G401 (cell line): Measurements from ENCODE around the gene CAMTA1. TPM values are rescaled to one million over a fixed set of nuclear protein-coding genes. Genes with fewer than 3 reads are reported as not detected.
A peak's percentile ranks its signal among the peaks of the same experiment; 100 is the strongest.

Experiments
- DNase-seq: peaks from one replicate; pipeline ENCODE4 v3.0.0-alpha.2; 2015; ENCODE audit warnings: low spot score
- in situ Hi-C: cut with HindIII; loops from 2 replicates; pipeline ENCODE4 v1.10.0; 2016; ENCODE audit warnings: low sequenced_read_pairs, mixed read lengths
- total RNA-seq: library from RNA; depleted of rRNA; stranded (reverse); fragments of >200 nt; shearing (Covaris generic); gene quantifications from 2 replicates; pipeline ENCODE4 v1.2.3, GENCODE V29; 2014

The CAMTA1 gene
- total RNA-seq, 1 experiment from 2014 or later: 137 TPM

DNA sequence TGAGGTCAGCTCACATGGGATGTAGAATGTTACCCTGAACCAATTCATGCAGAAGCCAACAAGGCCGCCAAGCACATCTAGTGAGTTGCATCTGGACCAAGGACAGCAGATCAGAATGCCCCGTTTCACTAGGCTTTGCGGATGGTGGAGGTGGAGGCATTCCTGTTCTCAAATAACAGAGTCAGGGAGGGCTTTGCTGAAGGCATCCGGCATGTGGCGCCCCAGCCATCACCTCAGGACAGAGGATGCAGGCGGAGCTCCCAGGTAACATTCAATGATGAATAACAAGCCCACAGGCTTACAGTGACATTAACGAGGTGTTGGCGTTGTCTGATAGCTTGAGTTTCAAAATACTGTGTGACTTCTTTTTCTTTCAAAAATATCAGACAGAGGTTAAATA lies 476.2 kb downstream of the CAMTA1 start:
- DNase-seq: no peak
- in situ Hi-C loops: no loop called here

DNA sequence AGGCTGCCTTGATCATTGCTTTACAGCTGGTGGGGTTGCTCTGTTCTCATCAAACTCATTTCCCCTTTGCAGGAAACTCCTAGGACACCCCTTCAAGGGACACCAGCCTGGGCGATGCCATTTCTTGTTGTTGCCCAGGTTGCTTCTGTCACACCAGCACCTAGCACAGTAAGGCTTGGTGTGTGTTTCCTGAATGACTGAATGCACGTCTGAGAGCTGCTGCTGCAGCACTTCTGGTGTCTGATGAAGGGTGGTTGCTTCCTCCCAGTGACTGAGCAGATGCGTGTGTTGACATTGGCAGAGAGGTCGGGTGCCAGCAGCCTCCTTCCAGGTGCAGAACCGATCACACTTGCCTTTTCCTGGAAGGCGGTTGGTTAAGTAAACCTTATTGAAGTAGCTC lies 477.4 kb downstream of the CAMTA1 start:
- DNase-seq: no peak
- in situ Hi-C loops: no loop called here

DNA sequence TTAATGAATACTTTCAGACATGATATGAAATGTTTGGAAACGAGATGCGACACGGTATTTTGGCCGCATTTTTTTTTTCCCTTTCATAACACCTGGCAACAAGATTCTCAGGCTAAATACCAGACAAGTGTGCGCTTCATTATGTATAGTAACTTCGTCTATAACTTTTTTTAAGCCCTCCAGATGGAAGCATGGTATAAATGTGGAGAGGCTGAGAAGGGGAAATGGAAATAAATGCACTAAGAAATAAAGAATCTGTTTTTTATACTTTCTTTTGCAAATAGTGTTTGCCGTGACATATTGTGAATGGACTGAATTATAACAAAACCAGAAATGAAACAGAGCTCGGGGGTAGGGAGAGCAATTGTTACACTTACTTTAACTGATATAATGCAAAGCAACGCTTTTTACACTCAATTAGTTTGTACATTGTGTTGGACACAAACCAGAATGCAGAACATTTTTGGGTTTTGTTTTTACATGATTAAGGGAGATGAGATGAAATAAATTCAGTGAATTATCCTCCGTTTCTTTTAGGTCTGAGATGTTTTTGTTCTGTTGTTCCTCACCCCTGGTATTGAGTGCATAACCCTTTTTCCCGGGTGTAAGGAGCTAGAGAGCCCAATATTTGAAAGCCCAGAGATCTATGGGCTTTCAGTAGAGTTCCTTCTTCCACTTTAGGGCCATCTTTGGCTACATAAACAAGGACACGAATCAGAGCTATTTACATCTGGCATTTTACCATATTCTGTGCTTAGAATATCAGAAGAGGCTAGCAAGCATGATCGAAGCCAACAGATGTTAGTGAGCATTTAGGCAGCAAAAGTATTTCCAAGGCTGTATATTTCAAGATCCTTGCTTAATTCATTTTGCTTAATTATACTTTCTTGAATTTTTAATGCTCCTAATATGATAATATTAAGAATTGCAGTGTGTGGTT lies 478.0 kb downstream of the CAMTA1 start:
- in situ Hi-C loops: no loop called here
- no peak for DNase-seq

DNA sequence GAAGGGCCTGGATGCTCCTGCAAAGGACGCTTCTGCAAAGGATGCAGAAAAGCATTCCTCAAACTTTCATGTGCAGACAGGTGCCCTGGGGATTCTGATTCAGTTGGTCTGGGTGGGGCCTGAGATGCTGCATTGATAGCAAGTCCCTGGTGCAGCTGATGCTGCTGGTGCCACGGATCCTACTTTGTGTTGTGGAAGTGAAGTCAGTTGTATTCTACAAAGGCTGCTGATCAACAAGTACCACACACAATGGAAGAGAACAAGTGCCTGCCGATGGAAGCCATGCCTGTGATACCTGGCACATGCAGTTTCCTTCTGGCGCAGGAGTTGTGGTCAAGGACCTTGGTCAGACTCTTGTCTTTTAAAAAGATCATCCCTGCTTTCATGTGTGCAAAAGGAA lies 478.8 kb downstream of the CAMTA1 start:
- DNase-seq: no peak
- in situ Hi-C loops: no loop called here

DNA sequence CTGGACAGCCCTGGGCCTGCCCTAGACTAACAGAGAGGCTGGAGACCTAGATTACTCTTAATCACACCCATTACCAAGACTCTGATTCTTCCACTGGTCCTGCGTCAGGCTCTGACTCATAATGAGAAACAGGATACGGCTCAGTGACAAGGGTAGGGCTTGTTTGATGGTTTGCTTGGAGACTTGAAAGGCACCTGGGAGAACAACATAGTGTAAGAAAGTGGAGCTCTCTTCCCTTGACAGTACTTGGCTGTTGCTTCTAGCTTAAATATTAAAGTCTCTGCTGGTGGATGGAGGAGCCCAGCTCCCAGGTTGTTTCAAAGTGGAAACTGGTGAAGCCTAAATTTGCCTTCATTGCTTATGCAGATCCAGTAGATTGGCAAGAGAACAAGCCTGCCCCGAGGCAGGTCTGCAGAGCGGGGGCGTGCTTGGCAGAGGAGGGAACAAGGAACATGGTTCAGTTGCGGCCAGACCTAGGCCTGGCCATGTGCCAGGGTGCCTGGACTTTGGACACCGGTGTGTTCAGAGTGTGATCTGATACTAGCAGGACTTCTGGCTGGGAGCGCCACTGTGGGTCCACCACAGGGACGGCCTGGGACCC lies 480.6 kb downstream of the CAMTA1 start:
- peak; percentile 72 for DNase-seq
- in situ Hi-C loops: no loop called here

DNA sequence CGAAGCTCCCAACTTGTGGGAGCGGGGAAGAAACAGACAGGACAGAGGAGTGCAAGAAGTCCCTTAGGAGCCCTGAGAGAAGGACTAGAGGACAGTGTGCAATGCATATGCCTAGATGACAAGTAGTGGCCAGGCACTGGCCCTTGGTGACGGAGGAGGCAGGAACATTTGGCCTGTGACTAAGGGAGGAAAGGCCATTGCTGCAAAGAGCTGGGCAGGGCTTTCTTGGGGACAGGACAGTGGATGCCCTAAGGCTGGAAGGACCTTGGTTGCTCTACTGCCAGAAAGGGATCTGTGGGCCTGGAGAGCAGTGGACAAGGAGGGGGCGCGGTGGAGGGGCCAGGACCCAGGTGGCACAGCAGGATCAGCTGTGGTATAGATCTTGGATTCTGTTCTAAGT lies 481.3 kb downstream of the CAMTA1 start:
- in situ Hi-C loops: no loop called here
- no peak for DNase-seq

DNA sequence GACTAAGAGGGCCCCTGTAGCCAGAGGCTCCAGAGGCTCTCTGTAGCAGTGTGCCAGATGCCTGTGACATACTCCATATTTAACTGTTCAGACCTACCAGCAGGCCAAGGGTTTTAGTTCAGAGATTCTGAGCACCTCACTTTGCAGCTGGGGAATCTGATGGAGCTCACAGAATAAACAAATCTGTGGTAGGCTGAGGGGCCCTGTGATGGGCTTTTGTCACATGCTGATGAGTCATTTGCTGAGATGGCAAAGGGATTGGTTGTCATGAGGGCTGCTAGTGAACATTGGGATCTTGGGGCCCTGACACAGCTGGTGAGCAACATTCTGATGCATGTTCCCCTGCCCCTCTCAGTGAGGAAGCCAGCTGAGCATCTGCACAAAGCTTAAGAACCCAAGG lies 482.2 kb downstream of the CAMTA1 start:
- in situ Hi-C loops: no loop called here
- no peak for DNase-seq

DNA sequence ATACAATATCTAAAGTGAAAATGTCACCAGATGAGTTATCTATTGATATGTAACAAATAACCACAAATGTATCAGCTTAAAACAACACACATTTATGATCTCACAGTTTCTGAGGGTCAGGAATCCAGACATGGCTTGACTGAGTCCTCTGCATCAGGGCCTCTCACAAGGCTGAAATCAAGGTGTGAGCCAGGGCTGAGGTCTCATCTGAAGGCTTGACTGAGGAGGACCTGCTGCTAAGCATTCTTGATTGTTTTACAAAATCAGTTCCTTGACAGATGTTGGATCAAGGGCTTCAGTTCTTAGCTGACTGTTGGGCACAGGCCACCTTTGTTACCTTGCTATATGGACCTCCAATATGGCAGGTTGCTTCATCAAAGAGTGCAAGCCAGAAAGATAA lies 483.7 kb downstream of the CAMTA1 start:
- in situ Hi-C loops: no loop called here
- no peak for DNase-seq

DNA sequence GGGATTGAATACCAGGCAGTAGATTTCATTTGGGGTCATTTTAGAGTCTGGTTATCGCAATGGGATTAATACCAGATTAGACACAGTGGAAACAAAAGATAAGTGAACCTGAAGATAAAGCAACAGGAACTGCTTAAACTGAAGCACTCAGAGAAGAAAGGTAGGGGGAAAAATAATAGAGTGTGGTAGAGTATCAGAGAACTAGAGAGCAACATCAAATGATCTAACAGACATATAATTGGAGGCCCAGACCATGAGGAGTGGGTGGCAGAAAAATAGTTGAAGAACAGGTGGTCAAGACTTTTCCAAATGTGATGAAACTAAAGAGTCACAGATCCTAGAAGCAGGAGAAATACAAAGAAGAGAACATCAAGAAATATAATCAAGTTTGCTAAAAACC lies 484.3 kb downstream of the CAMTA1 start:
- DNase-seq: no peak
- in situ Hi-C loops: no loop called here

DNA sequence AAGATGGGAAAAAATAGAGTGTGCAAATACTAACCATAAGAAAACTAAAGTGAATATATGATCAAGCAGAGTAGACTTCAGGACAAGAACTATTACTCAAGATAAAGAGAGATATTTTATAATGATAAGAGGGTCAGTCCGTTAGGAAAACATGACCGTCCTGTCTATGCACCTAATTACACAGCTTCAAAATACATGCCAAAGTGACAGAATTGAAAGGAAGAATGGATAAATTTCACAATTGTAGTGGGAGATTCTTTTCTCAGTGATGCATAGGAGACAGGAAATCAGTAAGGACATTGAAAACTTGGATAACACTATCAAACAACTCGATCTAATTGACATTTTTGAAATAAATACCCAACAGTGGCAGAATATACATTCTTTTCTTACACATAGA lies 489.0 kb downstream of the CAMTA1 start:
- no peak for DNase-seq
- in situ Hi-C loops: no loop called here

DNA sequence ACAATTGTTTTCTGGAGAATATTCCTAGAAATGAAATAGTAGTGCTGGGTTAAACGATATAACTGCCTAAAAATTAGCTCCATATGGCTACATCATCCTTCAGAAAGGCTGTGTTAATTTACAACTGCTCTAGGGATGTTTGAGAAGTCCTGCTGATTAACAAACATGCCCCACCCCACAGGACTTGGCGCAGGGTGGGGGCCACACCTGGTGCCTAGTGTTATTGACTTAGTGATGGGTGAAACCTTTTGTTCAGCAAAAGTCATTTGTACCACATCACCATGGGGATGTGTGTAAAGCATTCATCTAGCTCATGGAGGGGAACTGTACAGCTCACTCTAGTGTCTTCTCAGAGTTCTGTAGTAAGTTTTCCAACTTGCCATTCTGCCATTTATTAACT lies 492.8 kb downstream of the CAMTA1 start:
- no peak for DNase-seq
- in situ Hi-C loops: no loop called here

DNA sequence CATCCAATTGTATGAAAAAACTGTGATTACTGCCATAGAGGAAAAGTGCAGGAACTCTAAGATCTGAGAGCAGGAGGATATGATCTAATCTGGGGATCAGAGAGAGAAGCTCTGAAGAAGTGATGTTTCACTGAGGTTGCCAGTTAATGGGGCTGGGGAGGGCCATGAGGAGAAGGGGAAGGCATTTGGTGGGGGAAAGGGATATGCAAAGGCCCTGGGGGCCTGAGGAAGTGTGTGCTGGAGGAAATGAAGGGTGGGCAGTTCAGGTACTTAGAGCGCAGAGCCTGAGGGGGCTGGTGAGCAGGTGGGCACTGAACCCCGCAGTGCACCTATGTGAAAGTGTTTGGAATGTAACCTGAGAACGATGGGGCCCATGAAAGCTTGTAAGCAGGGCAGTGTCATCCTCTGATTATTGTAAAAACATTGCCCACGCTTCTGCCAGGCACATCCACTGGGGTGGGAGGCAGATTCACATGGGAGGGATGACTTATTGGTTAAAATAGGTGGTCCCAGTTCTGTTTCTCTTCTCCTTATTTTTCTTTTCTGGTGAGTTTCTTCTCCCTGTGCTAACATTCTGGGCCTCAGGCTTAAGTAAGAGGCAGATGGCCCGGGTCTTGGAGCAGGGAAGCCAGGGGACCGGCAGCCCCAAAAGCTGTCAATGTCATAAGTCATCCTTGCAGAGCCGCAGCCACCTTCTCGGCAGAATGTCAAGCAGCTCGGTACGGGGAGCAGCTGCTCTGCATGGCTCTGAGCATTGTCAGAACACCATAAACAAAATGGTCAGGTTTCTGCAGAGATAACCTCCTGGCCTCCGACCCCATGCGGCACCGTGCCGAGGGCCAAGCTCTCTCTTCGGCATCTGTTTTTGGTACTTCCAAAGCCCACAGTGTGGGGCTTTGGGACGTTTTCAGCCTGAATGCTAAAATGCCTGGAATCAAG lies 493.8 kb downstream of the CAMTA1 start:
- in situ Hi-C loops: no loop called here
- peak; percentile 75 for DNase-seq

DNA sequence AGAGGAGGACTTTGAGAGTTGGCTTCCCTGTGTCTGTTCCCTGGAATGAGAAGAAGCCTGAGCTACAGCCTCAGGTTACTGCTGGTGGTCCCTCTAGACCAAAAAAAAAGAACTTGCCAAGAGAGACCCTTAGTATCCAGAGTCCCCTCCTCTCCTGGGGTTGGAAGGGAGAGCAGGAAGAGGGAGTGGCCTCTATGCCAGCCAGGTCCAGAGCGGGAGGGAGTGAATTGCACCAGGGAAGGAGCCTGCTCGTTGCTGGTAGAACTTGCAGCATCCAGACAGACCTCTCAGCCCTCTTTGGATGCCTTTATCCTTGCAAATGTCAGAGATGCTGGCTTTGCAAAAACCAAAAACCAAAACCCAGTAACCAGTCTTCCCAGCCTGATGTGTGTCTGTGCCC lies 494.5 kb downstream of the CAMTA1 start:
- in situ Hi-C loops: no loop called here
- no peak for DNase-seq

DNA sequence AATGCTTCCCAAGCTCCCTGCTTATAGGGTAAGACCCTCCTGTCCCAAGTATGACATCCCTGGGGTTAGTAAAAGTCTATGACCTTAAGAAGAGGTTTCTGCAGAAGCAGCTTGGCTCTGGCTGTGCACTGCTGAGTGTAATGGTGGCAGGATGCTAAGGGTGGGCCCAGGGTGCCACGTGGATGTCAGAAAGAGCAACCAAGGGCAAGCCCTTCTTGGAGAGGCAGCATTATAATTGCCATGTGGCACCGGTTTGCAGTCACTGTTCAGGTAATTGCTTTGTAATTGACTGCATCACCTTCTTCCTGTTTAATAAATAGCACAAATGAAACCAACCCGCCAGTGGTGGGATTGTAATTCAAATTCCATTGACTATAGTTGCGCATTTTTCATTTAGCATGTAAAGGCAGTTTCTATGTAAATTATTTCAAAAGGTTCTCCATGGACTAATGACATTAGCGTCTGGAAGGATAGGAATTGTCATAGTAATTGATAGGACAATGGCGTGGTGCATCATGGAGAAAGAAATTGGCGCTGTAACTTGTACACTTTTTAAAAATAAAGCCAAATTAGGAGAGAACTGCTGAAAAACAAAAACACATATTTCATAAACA lies 495.2 kb downstream of the CAMTA1 start:
- no peak for DNase-seq
- in situ Hi-C loops: no loop called here

DNA sequence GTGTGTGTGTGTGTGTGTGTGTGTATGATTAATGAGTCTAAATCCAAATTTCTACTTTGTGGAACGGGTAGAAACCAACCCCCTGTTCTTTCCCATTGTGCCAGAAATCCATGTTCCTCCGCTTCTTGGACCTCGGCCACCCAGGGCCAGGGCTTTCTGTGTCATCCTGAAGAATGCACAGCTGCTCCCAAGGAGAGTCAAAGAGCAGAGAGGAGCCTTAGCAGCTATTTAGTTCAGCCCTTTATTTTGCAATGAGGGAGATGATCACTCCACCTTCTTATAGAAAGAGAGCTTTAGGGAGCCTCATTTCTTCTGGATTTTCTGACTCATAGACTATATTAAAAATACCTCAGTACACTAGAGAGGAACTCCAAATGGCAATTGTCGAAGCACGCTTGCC lies 496.6 kb downstream of the CAMTA1 start:
- in situ Hi-C loops: no loop called here
- DNase-seq: no peak

DNA sequence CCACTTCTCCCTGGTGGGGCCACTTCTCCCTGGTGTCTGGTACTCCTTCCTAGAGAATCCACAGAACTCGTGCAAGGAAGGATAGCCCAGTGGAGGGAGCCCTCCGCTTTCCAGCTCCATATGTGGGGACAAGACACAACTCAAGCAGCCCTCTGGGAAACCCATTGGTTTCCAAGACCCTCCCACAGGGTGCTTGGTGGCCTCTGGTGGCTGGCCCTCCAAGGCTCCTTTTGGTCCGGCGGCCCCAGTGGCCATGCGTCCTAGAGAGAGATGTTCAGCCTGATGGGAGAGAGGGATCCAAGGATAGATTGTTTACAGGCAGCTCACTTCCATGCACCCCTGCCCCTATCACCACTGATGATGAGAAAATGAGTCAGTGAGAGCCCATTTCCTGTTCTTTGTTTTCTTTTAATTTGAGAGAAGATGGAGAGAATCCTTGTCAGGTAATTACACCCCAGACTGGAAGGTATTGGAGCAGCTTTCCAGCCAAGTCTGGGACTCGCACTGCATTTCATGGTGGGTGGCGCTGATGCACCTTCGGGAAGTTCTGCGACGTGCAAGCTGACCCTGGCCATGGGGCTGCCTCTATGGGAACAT lies 499.7 kb downstream of the CAMTA1 start:
- in situ Hi-C loops: no loop called here

DNA sequence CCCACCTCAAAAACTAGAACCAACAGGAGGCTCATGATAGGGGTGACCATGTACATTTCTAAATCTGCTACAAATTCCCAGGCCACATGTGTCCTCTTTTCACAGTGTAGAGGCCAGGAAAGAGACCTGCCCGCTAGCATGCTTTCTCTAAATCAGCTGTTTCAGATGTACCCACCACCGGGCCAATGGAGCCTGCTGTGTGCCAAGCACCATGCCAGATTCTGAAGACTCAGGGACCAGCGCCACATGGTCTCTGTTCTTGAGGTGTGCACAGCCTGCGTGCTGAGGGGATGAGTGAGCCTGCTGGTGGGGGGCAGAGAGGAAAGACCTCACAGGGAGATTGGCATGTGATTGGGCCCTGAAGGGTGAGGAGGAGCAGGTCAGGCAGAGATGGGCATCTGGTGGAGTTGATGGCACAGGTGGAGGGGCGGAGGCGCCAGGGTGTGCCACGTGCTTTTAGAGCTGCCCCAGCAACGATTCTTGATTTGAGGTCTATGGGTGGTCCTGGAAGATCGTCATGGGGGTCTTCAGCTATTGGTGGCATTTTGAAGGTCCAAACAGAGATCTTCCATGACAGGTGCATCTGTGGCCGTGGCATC lies 500.7 kb downstream of the CAMTA1 start:
- in situ Hi-C loops: no loop called here

More for the DNA sequence above, 499.7 kb downstream of the CAMTA1 start:
- DNase-seq: no peak

DNA sequence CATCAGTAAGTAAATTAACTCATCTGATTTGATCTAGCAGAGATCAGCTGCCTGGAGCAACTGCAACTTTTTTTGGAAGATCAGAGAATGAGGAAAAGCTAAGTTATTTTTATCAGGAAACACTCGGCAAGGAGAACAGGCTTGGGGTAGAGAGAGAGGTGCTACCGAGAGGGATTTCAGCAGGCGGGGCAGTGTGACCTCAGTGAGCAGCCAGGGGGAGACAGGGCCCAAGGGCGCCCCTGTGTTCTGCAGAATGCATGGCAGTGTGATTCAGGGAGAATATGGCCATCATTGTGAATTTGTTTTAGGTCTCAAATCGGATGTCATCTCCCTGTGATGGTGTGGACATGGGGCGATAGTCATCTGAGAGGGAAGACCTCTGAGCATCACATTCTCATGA lies 501.8 kb downstream of the CAMTA1 start:
- DNase-seq: no peak
- in situ Hi-C loops: no loop called here

More for the DNA sequence above, 500.7 kb downstream of the CAMTA1 start:
- DNase-seq: no peak

DNA sequence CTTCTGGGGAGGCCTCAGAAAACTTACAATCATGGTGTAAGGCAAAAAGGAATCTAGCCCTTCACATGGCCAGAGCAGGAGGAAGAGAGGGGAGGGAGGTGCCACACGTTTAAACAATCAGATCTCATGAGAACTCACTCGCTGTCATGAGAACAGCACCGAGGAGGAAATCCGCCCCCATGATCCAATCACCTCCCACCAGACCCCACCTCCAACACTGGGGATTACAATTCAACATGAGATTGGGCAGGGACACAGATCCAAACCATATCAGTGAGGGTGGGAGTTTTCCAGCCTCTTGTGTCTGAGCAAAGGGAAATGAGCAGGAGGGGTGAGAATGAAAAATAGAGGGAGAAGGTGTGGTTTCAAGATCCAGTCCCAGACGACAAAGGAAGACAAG lies 503.7 kb downstream of the CAMTA1 start:
- in situ Hi-C loops: no loop called here
- no peak for DNase-seq
